ENCODE data around the gene ELMO1.

- TF ChIP-seq KDM5A (IDR thresholded peaks at IDR 0.05), result no peak
- TF ChIP-seq RFX5 (IDR thresholded peaks at IDR 0.05), result no peak
Measured at GRCh38 chr7:37150856-37151255, 297.8 kb downstream of the ELMO1 start.

Data from A549 (cell line).